Measurements from ENCODE around the gene NR3C2.

NR3C2 gene

GRCh38 chr4:148441986-148442831 is at the start of gene NR3C2:
Gene NR3C2 (minus strand): TSS chr4:148442414.
- DNase-seq: peak; percentile 98

- DNase-seq: no peak
These were observed 45.0 kb upstream of the NR3C2 start for GRCh38 chr4:148487181-148487580.

GRCh38 chr4:148481636-148482035 is 39.4 kb upstream of the NR3C2 start:
- DNase-seq: no peak

- DNase-seq: no peak
These were observed 35.1 kb upstream of the NR3C2 start for GRCh38 chr4:148477276-148477675.

GRCh38 chr4:148469938-148470337 is 27.7 kb upstream of the NR3C2 start:
- no peak for DNase-seq

- no peak for DNase-seq
These were observed 12.6 kb upstream of the NR3C2 start for GRCh38 chr4:148454835-148455234.

DNA sequence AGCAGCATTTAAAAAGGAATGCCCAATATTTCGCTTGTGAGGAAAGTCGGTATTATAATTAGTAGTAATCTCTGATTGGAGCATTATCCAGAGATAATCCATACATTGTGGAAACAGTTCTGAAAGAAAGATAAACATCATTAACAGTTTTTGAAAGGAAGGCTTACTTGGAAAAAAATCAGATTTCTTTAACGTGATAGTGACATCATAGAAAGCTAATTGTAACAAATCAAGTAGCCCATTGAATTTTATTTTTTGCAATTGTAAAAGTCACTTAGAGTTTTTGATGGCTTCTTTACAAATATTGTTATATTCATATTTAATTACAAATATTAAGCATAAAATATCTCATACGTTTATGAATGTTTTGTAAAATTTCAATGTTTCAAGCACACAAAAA is 11.6 kb upstream of the NR3C2 start:
- DNase-seq: no peak

DNA sequence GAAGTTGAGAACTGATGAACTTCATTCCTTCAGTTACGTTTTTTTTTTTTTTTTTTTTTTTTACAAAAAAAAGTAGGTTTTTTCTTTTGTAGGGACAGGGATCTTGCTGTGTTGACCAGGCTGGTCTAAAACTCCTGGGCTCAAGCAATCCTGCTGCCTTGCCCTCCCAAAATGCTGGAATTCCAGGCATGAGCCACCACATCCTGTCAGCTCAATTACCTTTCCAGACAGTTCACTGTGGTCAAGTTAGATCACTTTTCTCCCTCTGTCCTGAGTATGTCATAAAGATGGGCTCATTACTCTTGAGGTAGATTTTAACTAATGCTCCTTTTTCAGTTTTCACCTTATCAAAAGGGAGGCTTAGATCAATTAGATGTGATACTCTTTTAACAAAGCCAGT is 10.8 kb upstream of the NR3C2 start:
- no peak for DNase-seq

DNA sequence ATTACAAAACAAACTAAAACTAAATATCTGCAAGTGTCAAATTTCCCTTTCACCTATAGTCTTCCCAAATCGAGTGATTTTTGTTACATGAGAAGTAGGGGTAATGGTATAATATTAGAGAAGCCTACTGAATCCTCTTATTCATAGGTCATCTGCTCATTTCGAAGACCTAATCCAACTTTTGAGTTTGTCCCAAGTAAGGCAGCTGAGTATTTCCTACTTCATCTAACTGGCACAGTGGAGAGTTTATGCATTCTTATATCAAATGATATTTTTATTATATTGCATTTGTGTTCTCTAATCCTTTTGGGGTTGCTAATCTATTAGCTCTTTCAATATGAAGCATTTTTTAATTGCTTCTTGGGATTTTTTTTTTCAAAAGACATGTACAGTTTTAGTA is 7.7 kb upstream of the NR3C2 start:
- no peak for DNase-seq

DNA sequence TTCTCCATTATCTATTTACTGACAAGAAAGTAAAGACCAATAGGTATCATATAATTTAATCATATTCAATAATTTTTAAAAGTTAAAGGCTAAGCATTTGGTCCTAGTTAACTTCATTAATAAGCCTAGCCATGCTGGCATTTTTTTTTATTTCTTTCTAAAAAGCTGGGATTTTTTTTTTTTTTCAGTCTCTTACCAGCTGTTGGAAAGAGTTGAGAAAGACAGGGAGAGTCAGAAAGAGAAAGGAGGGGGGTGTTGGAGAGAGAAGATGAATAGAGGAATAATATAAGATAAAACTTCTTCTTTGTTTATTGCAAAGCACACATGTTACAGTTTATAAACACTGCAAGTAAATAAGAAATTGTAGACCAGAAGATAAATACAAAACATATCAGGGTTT is 5.9 kb upstream of the NR3C2 start:
- DNase-seq: no peak

DNA sequence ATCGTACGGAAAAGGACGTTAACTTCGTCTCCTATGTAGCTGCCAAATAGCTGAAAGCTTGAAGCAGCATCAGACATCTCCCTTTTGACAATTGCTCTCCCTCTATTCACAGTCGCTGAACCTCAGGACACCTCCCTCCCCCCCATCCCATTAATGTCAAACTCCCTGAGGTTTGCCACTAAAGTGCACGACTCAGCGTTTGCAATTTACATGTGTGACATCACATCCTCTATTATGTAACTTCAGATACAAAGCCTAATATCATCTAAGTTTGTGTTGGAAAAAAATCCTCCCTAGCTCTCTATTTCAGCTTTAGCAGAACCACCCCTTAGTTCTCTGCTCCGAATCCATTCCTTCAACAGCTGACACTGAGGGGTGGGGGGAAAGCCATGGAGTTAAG is 5.5 kb upstream of the NR3C2 start:
- no peak for DNase-seq

GRCh38 chr4:148445860-148446330 is 3.7 kb upstream of the NR3C2 start:
- DNase-seq: no peak

DNA sequence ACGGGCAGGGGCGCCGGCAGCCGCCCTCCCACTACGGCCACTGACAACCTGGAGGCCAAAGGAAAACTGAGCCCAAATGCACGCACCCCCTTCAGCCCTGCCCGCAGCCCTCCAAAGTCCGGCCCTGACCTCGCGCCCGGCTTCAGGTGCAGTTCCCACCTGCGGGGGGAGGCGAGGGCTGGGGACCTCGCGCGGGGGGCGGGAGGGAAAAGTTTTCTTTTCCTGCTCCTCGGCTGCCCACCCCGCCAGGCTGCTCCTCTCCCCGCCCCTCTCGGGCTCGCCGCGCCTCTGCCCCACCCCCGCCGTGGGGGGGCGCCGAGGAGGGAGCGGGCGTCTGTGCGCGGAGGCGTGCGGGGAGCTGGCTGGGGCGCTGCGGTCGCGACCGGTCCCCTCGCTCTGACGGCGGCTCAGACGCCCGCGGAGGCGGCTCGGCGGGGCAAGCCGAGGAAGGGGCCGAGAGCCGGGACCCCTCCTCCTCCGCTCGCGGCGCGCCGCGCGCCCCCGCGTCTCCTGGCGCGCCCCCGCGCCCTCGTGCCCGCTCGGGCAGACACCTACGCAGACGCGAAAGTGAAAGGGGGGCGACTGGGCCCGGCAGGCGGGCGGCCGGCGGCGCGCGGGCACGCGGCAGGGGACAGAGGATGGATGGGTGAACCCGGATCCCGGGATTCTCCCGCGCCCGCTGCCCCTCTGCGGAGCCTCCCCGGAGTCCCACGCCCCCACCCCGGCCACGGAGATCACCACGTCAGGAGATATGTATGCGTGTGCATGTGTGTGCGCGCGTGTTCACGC is 3.1 kb upstream of the NR3C2 start:
- DNase-seq: peak; percentile 77

DNA sequence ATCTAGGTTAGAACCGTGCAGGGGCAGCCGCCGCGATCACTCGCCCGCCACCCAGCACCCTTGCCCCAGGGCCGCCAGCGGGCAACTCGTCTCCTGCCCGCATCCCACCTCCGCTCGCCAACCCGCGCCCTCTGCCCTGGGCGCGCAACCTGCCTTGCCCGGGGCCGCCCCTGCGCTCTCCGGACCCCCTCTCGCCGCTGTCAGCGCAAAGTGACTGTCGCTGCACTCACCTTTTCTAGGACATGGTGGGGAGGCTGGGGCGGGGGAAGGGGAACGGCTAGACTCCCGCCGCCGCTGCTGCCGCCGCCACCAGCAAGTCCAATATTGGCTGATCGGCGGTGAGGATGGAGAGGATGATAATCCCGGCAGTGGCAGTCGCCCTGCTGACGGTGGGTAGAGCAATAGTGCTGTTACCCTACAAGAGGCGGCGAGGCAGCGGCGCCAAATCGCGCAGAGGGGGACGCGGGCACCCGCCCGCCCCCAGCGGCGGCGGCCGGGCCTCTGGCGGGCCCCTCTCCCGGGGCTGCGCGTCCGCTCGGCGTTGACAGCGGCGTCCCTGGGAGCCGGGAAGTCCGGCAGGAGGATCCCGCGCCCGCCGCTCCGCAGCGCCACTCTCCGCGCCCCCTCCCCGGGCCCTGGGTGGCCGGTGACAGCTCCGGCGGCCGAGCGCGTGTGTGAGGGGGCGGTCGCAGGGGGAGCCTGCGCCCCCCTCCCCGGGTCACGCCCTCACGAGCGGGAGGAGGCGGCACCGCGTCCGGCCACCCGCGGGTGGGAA is 2.3 kb upstream of the NR3C2 start:
- DNase-seq: peak; percentile 66

DNA sequence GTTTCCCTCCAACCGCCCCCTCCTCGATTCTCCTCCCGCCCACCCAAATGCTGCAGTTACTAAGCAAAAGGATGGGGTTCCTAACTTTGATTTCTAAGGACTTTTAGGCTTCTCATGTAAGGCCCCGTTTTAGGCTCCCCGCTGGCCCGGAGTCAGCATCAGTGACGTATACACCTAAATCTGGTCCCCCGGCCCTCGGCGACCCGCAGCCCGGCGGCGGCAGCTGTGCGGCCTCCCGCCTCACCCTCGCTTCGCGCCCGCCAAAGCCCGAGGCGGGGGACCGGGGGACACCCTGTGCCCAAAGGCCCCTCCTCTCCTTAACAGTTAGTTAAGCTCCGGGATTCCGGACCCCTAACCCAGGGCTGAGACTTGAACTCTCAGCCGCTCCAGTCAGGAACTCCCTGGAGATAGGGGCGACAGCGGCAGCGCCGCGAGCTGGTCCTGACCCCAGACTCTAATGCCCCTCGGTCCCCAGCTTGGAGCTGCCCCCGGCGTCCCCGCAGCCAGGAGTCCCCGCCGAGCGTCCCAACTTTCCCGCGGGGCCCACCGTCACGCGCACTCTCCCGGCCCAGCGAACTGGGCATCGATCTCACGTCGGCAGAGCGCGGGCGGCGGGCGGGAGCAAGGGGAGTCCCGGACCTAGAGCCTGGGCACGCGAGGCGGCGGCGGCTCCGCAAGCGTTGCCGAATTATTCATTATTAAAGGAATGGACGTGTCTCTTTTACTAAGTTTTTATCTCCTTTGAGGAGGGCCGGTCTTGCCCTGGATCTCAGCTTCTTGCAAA is 1.5 kb upstream of the NR3C2 start:
- DNase-seq: peak; percentile 55

DNA sequence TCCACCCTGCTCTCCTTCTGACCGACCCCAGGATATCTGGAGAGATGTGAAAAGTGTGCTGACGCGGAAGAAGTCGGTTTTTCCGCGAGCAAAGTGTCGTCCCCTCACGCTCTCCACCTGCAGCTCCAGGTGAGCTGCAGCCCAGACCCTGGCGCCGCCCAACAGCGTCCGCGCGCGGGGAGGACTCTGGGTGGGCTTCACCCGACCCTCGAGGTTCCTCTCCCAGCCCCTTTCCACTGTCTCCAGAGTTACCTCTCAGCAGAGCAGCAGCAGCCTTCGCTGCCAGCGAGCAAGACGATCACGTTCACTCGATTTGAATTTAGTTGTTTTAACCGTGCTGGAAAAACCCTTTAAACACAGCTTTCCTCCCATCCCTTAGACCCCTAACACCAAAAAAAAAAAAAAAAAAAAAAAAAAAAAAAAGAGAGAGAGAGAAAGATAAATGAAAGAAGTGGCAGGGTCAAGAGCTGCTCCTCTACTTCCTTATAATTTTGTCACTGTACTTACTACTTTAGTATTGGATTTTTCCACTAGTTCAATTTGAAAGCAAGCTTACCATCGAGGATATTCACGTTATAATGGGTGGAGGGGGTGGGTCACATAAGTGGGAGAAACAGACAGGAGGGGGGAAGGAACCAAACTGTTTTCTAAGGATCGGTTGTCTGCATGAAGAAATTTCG is 758 bp upstream of the NR3C2 start:
- DNase-seq: no peak

DNA sequence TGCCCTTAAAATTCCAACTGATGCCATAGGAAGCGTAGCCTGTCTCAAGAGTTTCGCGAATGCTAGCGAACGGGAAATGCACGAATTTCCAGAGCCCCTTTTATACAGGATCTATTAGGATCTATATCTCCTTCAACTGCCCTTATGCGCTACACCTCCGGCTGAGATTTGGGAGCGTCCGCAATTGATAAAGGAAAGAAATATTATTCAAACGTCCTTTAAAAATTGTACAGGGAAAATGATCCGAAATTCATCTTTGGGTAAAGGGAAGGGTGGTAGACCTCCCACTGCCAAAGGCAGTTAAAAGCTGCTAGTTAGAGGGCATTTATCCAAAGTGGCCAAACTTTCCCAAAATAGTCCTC is 609 bp downstream of the NR3C2 start:
- DNase-seq: no peak

DNA sequence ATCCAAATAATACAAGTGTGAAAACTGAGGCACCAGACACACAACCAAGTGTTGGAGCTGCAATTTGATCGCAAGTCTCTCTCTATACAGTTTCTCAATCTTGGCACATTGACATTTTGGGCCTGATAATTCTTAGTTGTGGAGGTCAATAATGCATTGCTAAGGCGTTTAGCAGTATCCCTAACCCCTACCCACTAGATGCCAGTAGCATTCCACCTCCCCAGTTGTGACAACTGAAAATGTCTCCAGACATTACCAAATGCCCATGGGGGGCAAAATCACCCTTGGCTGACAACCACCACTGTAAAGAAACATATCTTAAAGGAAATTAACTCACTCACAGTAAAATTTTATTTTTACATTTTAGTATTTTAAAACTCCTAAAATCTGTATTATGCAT is 4.2 kb downstream of the NR3C2 start:
- no peak for DNase-seq

DNA sequence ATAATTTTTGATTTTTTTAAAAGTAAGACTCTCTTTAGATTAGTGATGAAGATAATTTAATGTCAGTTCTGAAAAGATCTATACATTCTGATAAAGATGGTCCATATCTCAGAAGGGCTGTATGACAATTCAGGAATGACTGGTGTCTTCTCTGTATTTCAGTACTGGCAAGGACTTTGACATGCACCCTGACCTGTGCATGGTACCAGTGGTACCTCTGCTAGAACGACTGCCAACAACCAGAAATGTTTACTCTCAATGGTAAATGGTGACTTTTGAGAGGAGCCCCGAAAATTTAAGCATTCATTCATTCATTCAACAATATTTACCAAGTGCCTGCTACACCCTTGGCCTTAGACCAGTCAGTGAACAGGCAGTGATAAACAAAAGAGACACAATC is 4.8 kb downstream of the NR3C2 start:
- no peak for DNase-seq

DNA sequence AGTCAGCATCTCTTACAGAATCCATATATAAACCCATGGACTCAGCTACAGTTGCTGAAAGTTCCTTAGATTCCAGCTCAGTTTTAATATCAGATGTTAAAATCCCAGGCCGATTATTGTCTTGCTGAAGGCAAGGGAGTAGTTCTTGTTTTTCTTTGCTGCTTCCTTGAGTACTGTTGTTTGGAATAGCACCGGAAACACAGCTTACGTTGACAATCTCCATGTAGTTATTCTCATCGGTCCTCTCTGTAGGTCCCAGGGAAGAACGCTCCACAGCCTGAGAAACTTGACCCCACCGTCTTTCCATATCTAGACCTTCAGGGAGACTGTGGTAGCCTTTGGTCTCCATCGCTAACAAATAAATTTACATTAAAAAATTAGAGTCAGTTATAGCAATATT is 5.7 kb downstream of the NR3C2 start:
- no peak for DNase-seq

- DNase-seq: no peak
These were observed 6.4 kb downstream of the NR3C2 start for GRCh38 chr4:148435654-148436406.
